GM21360 (cell line): Measurements from ENCODE around the gene EHF.

Experiments
- ATAC-seq: cut with Tn5 transposase; IDR thresholded peaks from one replicate; pipeline ENCODE4 v1.9.1; 2021; ENCODE audit warnings: mild to moderate bottlenecking, moderate library complexity; ENCODE audit not compliant: unreplicated experiment

EHF gene

GRCh38 chr11:34623463-34623862, 2.6 kb downstream of the EHF start:
- ATAC-seq: peak; percentile 25

GRCh38 chr11:34624069-34624468, 3.2 kb downstream of the EHF start:
- ATAC-seq: peak; percentile 82

DNA sequence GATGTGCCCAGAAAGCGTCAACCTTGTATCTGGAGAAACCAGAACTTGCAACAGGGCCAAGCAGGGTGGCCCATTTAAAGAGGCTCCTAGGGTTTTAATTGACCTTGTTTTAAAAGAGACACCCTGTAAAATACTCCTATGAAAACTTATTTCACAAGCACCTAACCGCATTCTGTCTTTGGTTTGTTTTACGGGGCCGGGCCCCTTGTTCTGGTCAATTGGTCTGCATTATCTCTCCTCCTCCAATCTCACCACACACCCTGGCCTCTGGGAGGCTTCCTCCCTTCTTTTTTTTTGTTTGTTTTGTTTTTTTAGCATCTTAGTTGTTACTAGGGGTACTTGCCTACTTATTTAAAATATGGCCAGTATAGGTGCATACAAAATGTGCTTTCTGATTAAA, 4.7 kb downstream of the EHF start:
- ATAC-seq: no peak

DNA sequence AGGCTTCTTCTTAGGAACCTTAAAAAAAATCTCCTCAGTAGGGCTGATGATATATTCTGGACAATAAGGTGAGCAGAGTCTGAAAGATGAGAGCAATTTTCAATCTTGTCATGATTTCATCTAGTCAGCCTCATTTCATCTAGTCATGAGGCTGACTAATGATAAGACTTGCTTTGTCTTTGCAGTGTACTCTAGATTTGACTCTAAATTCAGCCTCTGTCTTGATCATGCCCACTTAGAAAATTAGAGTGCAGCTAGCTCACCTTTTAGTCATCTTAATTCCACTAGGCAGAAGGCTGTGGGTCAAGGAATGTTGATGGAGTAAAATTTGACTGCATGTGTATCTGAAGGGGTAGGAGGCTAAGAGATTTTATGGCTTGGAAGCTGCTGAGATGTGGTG, 5.5 kb downstream of the EHF start:
- no peak for ATAC-seq

GRCh38 chr11:34627197-34627596, 6.3 kb downstream of the EHF start:
- ATAC-seq: no peak

DNA sequence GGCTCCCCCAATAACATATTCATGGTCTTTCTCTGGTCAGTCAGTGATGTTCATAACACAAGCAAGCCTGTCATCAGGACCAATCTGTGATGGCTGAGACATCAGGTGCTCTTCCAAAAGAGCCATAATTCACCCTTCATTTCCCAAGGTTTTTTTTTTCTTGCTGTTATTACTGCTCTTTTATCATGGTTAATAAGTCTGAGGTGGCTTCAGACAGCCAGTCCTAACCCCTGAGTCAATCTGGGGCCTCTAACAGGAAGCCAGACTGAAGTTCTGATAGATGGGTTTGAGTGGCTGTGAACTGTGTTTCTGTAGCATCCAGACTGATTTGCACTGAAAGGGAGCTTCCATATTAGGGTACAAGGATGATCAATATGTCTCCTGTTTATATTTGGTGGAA, 8.8 kb downstream of the EHF start:
- ATAC-seq: no peak

GRCh38 chr11:34630544-34630943, 9.7 kb downstream of the EHF start:
- ATAC-seq: no peak

DNA sequence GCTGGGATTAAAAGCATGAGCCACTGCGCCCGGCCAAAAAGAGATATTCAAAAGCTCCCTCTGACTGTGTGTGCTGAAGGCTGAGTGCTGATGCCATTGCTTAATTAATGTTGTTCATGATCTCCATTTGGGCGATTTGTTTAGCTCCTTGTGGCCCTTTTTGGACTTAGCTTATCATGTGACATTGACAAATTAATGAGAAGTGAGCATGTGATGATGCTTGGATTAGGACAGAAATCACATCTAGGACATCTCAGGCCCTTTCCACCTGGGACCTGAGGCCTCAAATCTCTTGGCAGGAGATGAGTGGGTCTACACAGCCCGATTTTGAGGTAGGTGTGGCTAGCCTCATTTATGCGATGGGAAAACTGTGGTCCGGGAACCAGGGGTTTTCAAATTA, 10.4 kb downstream of the EHF start:
- ATAC-seq: no peak

DNA sequence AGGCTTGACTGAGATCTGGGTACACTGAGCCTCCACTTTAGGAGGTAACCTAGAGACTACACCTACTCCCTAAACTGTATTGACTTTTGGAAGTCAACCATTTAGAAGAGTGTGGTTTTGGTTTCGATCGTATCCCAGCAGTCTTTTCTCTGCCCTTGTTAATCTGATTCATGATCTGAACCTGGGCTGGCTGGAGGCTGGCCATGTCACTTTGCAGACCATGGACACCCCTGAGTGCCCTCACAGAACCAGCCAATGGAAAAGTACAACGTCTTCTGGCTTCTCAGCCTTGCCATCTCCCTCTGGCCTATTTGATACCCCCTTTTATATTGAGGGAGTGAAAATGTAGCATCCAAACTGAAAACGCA, 10.8 kb downstream of the EHF start:
- ATAC-seq: no peak

DNA sequence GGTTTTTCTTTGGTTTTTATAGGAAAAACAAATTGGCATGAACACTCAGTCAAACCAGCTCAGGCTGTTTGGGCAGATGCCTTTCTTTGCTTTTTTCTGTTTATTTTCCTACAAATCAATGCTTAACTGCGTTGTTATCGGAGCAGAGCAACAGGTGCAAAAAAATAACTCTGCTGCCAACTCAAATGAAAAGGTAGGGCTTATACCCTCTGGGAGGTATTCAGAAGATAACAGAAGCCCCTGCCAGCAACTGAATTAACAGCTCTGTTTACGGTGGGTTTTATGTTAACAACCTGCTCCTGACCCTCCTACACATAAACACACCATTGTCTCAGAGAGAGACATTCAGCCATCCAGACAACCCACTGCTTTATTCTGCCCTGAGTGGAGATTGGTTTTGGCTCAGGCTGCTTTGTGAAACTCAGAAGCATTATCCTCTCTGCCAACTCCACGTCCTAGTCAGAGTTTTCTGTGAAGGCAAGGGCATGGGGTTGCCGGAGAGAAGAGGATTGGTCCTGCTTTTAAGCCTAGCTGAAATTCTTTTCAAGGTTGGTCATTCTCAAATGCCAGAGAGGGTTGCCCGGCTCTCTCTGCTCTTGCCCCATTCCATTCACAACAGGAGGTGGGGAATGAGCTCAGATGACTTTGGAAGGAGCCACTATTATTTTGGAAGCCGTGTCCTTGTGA, 11.4 kb downstream of the EHF start:
- ATAC-seq: no peak

DNA sequence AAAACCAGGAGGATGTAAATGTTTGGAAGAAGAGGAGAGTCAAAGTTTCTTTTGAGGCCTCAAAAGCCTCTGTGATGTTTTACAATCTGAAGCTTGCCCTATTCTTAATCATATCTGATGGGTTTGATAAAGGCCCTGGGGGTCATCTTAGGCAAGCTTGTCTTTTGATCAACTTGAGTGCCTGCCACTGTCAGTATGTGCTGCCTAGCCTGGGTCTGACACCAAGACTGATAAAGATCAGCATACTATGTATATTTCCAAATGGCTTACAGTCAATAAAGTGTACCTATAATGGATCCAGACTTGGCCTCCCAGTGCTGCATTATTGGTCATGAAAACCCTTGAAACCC, 12.7 kb downstream of the EHF start:
- ATAC-seq: no peak

GRCh38 chr11:34633990-34634693, 13.2 kb downstream of the EHF start:
- peak; percentile 91 for ATAC-seq

- no peak for ATAC-seq
These were observed 13.8 kb downstream of the EHF start for GRCh38 chr11:34634694-34635062.

GRCh38 chr11:34636127-34636526, 15.2 kb downstream of the EHF start:
- no peak for ATAC-seq

DNA sequence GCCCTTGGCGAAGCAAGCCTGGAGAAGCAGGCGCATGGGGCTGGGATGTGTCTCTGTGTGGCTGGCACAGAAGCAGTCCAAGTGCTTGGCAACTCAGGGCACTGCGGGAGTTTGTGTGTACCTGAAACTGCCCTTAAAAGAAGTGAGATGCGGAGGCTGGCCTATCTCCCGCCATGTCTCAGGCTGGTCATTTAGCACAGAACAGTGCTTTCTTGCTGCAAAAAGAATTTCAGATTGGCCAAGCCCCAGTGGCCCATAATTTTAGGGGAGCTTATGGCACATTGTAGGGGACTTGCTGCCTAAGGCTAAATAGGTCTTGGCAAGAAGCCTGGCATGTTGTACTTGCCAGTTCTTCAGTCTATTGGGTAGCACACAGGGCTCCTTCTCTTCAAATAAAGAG, 16.4 kb downstream of the EHF start:
- no peak for ATAC-seq

GRCh38 chr11:34638897-34639296, 18.0 kb downstream of the EHF start:
- ATAC-seq: no peak

- no peak for ATAC-seq
These were observed 18.7 kb downstream of the EHF start for GRCh38 chr11:34639545-34639944.

GRCh38 chr11:34640050-34640923, 19.4 kb downstream of the EHF start:
- no peak for ATAC-seq

- no peak for ATAC-seq
These were observed 20.0 kb downstream of the EHF start for GRCh38 chr11:34640924-34641275.

GRCh38 chr11:34641456-34641855, 20.6 kb downstream of the EHF start:
- ATAC-seq: no peak

GRCh38 chr11:34642001-34642554, 21.2 kb downstream of the EHF start:
- no peak for ATAC-seq

DNA sequence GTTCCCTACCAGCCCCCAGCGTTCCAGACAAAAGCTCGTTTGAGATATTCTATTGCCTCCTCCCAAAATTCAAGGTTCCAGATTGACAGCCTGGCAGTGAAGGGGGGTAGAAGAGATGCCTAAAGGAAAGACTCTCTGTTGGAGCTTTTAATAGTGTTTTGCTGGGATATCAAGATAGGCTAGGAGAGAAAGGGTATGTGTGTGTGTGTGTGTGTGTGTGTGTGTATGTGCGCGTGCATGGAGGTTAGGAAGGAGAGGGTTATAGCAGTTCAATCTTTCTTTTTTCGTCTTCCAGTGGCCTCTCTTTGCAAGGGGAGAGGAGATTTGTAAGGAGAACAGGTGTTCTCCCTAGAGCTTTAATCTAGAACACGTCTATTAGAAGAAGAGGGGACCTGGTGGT, 22.0 kb downstream of the EHF start:
- no peak for ATAC-seq
